Renal pelvis (tissue), 4 donors: ENCODE results near the gene MATN1. TPM values are rescaled to one million over a fixed set of nuclear protein-coding genes. Genes with fewer than 3 reads are reported as not detected.

Experiments used
- DNase-seq: peaks from one replicate; pipeline ENCODE4 v3.0.0-alpha.2; 2013
- polyA plus RNA-seq, 3 donors: library from polyadenylated mRNA; unstranded; fragments of 120-200 nt; gene quantifications; one replicate each; pipeline ENCODE4 v1.2.1, GENCODE V29; 2013; ENCODE audit not compliant: insufficient read length in 3 of 3

MATN1 gene
- polyA plus RNA-seq, 3 donors: 0.17 to 0.30 (median 0.23) TPM

- DNase-seq: no peak
Observed at GRCh38 chr1:30758121-30758688, 34.8 kb upstream of the MATN1 start.

- DNase-seq: no peak
Observed at GRCh38 chr1:30757352-30758120, 34.2 kb upstream of the MATN1 start, which contains the start of gene LAPTM5. Gene LAPTM5, minus strand, starts transcription at chr1:30757774. Its CDS starts 29 bp downstream, at chr1:30757745.

GRCh38 chr1:30756545-30757351, 33.4 kb upstream of the MATN1 start:
- no peak for DNase-seq

GRCh38 chr1:30756206-30756544, 32.8 kb upstream of the MATN1 start:
- DNase-seq: no peak

GRCh38 chr1:30755746-30756145, 32.4 kb upstream of the MATN1 start:
- DNase-seq: no peak

GRCh38 chr1:30755334-30755733, 31.9 kb upstream of the MATN1 start:
- DNase-seq: no peak

- no peak for DNase-seq
Observed at GRCh38 chr1:30754684-30755171, 31.3 kb upstream of the MATN1 start.

- DNase-seq: no peak
Observed at GRCh38 chr1:30753660-30754123, 30.3 kb upstream of the MATN1 start.

- DNase-seq: peak; percentile 49
Observed at GRCh38 chr1:30753118-30753517, 29.7 kb upstream of the MATN1 start.

- DNase-seq: no peak
Observed at GRCh38 chr1:30752651-30752908, 29.2 kb upstream of the MATN1 start.

- DNase-seq: no peak
Observed at GRCh38 chr1:30751830-30752650, 28.7 kb upstream of the MATN1 start.

- no peak for DNase-seq
Observed at GRCh38 chr1:30750731-30751291, 27.4 kb upstream of the MATN1 start.

- DNase-seq: no peak
Observed at GRCh38 chr1:30749691-30750583, 26.6 kb upstream of the MATN1 start.

- DNase-seq: no peak
Observed at GRCh38 chr1:30748699-30749401, 25.5 kb upstream of the MATN1 start.

- DNase-seq: no peak
Observed at GRCh38 chr1:30748098-30748698, 24.8 kb upstream of the MATN1 start.

- DNase-seq: no peak
Observed at GRCh38 chr1:30747033-30748008, 23.9 kb upstream of the MATN1 start.

- DNase-seq: no peak
Observed at GRCh38 chr1:30746212-30747032, 23.0 kb upstream of the MATN1 start.
